ENCODE measurements around the gene EIF4G3. TPM values are rescaled to one million over a fixed set of nuclear protein-coding genes. Genes with fewer than 3 reads are reported as not detected.

Gene EIF4G3
- total and polyA plus RNA-seq, 9 of the 15 experiments (the other 6 are each of a cell fraction or from before 2014, with no cell fraction given), result 6.7 to 40.5 (median 32.1) TPM

- TF ChIP-seq IRF2 (CRISPR knock-in tag; IDR thresholded peaks at IDR 0.05) (no peak), BRF1 (IDR thresholded peaks at IDR 0.05; ENCODE audit: borderline replicate concordance, extremely low read depth, insufficient read length) (no peak), SMARCA4 (IDR thresholded peaks at IDR 0.05) (no peak), TCFL5 (CRISPR knock-in tag; conservative IDR thresholded peaks at IDR 0.05) (no peak)
Observed at GRCh38 chr1:20846461-20847374, 330.0 kb downstream of the EIF4G3 start (continued).

GRCh38 chr1:20840731-20841130, 336.0 kb downstream of the EIF4G3 start:
- DNase-seq (ENCODE audit: extremely low read depth in 1 of 4, low spot score in 3 of 4), result peak; percentile 36 to 65 (median 56)
- Histone ChIP-seq H3K9ac (ENCODE audit: insufficient read depth in 1 of 2, low read depth in 2 of 2, low read length in 2 of 2) (no peak overlapping the region), H3K4me1 (replicated peaks in 1 of 2; ENCODE audit: control insufficient read depth in 2 of 2, insufficient read depth in 2 of 2, low read length in 2 of 2) (no peaks in the 10 kb centered on the region; a peak in 1 of 5 replicates), H3K27ac (ENCODE audit: extremely low read depth, low read depth, low read length) (no peak overlapping the region), H3K27me3 (ENCODE audit: control insufficient read depth in 2 of 2, insufficient read depth in 2 of 2, low read length in 2 of 2) (no peaks in the 10 kb centered on the region), H2AFZ (ENCODE audit: low read depth, low read length) (no peak overlapping the region), H3K9me3 (replicated peaks; ENCODE audit: control insufficient read depth, insufficient read depth, low read depth, low read length) (no peaks in the 10 kb centered on the region), H3K36me3 (ENCODE audit: control insufficient read depth, insufficient read depth, low read length) (peaks cover 6% of the 10 kb centered on the region; the same call in 1 of the 3 replicates), H3K4me2 (ENCODE audit: insufficient read depth, low read length) (no peak overlapping the region), H3K79me2 (ENCODE audit: control insufficient read depth, insufficient read depth, low read length) (no peaks in the 10 kb centered on the region), H3K9me1 (ENCODE audit: control insufficient read depth, insufficient read depth, low read length) (no peaks in the 10 kb centered on the region), H4K20me1 (replicated peaks; ENCODE audit: control insufficient read depth, insufficient read depth, low read length) (no peaks in the 10 kb centered on the region), H3K4me3 (no peak overlapping the region)
- BruUV-seq (replicated peaks), result no TSS peak
- ChIA-PET CTCF (ENCODE audit: low intra/inter-chr PET ratio) (interaction anchor here (1.1 kb wide), 1 partner anchor 144 kb away, joined by 3 read pairs; no protein-coding TSS in a partner anchor), POLR2A (interaction anchor here (1.1 to 1.4 kb wide), 2 partner anchors 10 to 18 kb away, joined by 3 to 4 read pairs; no protein-coding TSS in a partner anchor)
- in situ Hi-C loops (cut with MboI), result no loop called here
- peak; percentile 29 for FAIRE-seq
- intact Hi-C loops (cut with micrococcal nuclease), result no loop called here
- ATAC-seq, result peak; percentile 82
- TF ChIP-seq CBFA2T3 (IDR thresholded peaks at IDR 0.05) (peak; percentile 32; the same call in 1 of the 2 replicates), MIER1 (IDR thresholded peaks at IDR 0.05; ENCODE audit: low read depth) (no peak), STAT5A (IDR thresholded peaks at IDR 0.05; ENCODE audit: borderline replicate concordance, low read length) (no peak), ZNF134 (CRISPR knock-in tag; conservative IDR thresholded peaks at IDR 0.05) (no peak), E2F6 (IDR thresholded peaks at IDR 0.05; ENCODE audit: borderline replicate concordance in 1 of 2, extremely low read depth in 1 of 2, insufficient read depth in 1 of 2, insufficient read length in 1 of 2, low read depth in 1 of 2, low read length in 1 of 2, poor library complexity in 1 of 2, severe bottlenecking in 1 of 2) (no peak), USF2 (CRISPR knock-in tag; IDR thresholded peaks at IDR 0.05) (peak; percentile 40; the same call in 1 of the 2 replicates), RNF219 (CRISPR knock-in tag; IDR thresholded peaks at IDR 0.05) (no peak), IRF9 (tag; IDR thresholded peaks at IDR 0.05) (no peak), CBFA2T2 (conservative IDR thresholded peaks at IDR 0.05) (peak; percentile 37; the same call in 1 of the 2 replicates), CREB1 (IDR thresholded peaks at IDR 0.05) (no peak), CREB1 (CRISPR knock-in tag; IDR thresholded peaks at IDR 0.05) (no peak)

Data from K562 (cell line).